Measurements from ENCODE around the gene DOLK.
A peak's percentile ranks its signal among the peaks of the same experiment; 100 is the strongest.
"Not testable (repeated sequence)": the region's sequence is repeated elsewhere in the genome, so short reads cannot be mapped to it uniquely, and the experiment has no call there.

DOLK gene

GRCh38 chr9:128947527-128948301 lies at the start of gene DOLK, which contains the start of gene NUP188:
Gene DOLK (minus strand): TSS chr9:128947603. CDS start chr9:128947303, 300 bp downstream.
Gene NUP188 (plus strand): TSS chr9:128947699. CDS start chr9:128947720, 21 bp downstream.
- peak; percentile 98 to 99 for DNase-seq (ENCODE audit: low read depth in 2 of 2)

GRCh38 chr9:128995791-128996190 lies 48.4 kb upstream of the DOLK start:
- no peak for DNase-seq (ENCODE audit: low read depth in 2 of 2)

GRCh38 chr9:128992995-128993394 lies 45.6 kb upstream of the DOLK start:
- no peak for DNase-seq (ENCODE audit: low read depth in 2 of 2)

- no peak for DNase-seq (ENCODE audit: low read depth in 2 of 2)
These were observed 40.4 kb upstream of the DOLK start for GRCh38 chr9:128987805-128988204.

- DNase-seq (ENCODE audit: low read depth in 2 of 2), result no peak
These were observed 39.3 kb upstream of the DOLK start for GRCh38 chr9:128986671-128987070.

GRCh38 chr9:128983536-128983935 lies 36.1 kb upstream of the DOLK start:
- DNase-seq (ENCODE audit: low read depth in 2 of 2), result no peak

- no peak for DNase-seq (ENCODE audit: low read depth in 2 of 2)
These were observed 31.7 kb upstream of the DOLK start for GRCh38 chr9:128979111-128979510.

GRCh38 chr9:128972956-128973355 lies 25.6 kb upstream of the DOLK start:
- DNase-seq (ENCODE audit: low read depth in 2 of 2), result no peak

GRCh38 chr9:128969491-128969890 lies 22.1 kb upstream of the DOLK start:
- DNase-seq (ENCODE audit: low read depth in 2 of 2), result no peak

GRCh38 chr9:128961403-128961802 lies 14.0 kb upstream of the DOLK start:
- DNase-seq (ENCODE audit: low read depth in 2 of 2), result not testable (repeated sequence)

- no peak for DNase-seq (ENCODE audit: low read depth in 2 of 2)
These were observed 201 bp downstream of the DOLK start for GRCh38 chr9:128947277-128947526.

- DNase-seq (ENCODE audit: low read depth in 2 of 2), result no peak
These were observed 679 bp downstream of the DOLK start for GRCh38 chr9:128946571-128947276.

- DNase-seq (ENCODE audit: low read depth in 2 of 2), result no peak
These were observed 1.5 kb downstream of the DOLK start for GRCh38 chr9:128945798-128946501.

GRCh38 chr9:128944966-128945365 lies 2.4 kb downstream of the DOLK start:
- not testable (repeated sequence) for DNase-seq (ENCODE audit: low read depth in 2 of 2)

GRCh38 chr9:128943832-128944620 lies 3.4 kb downstream of the DOLK start:
- no peak for DNase-seq (ENCODE audit: low read depth in 2 of 2)

- no peak for DNase-seq (ENCODE audit: low read depth in 2 of 2)
These were observed 6.3 kb downstream of the DOLK start for GRCh38 chr9:128940946-128941755.

GRCh38 chr9:128940271-128940921 lies 7.0 kb downstream of the DOLK start:
- DNase-seq (ENCODE audit: low read depth in 2 of 2), result no peak

- no peak for DNase-seq (ENCODE audit: low read depth in 2 of 2)
These were observed 9.9 kb downstream of the DOLK start for GRCh38 chr9:128937310-128938165.

GRCh38 chr9:128936171-128936865 lies 11.1 kb downstream of the DOLK start:
- no peak for DNase-seq (ENCODE audit: low read depth in 2 of 2)

Measured in stimulated activated CD4-positive, alpha-beta T cell treated with anti-CD3 and anti-CD28 coated beads, Interleukin-12 subunit alpha, Interleukin-12 subunit beta, amount 100 ng/mL, for 24 hours (primary cell).